ENCODE results near the gene ATP2A1. TPM values are rescaled to one million over a fixed set of nuclear protein-coding genes. Genes with fewer than 3 reads are reported as not detected.

The ATP2A1 gene
- total and polyA plus RNA-seq, 2 of the 13 experiments (the other 11 are each of a cell fraction or from before 2014, with no cell fraction given) = 3.2 to 12.5 TPM

DNA sequence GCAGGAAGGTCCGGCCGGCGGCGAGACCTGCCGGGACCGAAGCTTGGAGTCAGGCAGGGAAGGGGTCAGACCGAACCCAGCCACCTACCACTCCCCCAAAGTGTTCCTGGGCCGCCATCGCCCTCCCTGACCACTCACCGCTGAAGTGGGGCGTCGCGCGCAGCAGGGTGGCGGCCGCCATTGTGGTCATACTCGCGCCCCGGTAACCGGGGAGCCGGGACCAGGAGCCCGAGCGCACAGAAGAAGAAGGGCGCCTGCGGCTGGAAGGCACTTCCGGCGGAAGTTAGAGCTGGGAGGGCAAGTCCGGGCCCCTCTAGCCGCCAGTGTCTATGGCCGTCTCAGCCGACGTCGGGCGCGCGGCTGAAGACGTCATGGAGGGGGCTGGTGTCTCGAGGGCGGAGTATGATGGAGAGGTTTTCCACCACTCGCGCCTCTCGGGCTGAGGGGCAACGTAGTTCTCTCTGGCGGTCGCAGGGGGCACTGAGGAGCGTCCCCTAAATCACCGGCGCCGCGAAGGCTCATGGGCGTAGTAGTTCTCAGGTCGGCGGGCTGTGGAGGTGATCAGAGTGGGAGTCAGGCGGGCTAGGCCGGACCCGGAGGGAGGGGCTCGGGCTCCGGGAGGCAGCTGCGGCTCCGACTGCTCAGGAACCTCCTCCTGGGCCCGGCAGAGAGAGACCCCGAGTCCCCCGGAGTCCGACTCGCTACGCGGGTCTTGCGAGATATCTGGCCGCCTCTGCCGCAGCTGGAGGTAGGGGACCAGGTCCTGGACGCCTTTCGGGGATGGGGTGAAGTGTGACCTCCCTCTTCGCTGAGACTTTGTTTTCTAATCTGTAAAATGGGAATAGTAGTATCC lies 32.0 kb upstream of the ATP2A1 start, which contains the start of gene TUFM (continued):
- TF ChIP-seq JUN (CRISPR knock-in tag; IDR thresholded peaks at IDR 0.05) (peak; percentile 51; the same call in 1 of the 2 replicates), THAP8 (CRISPR knock-in tag; IDR thresholded peaks at IDR 0.05; ENCODE audit: borderline replicate concordance) (peak; percentile 96), ZNF672 (CRISPR knock-in tag; IDR thresholded peaks at IDR 0.05) (no peak), MATR3 (CRISPR knock-in tag; IDR thresholded peaks at IDR 0.05) (no peak), NR0B2 (CRISPR knock-in tag; IDR thresholded peaks at IDR 0.05) (no peak), ZNF326 (CRISPR knock-in tag; IDR thresholded peaks at IDR 0.05; ENCODE audit: borderline replicate concordance) (no peak), ZFP36 (IDR thresholded peaks at IDR 0.05; ENCODE audit: borderline replicate concordance, low read depth, low read length, partially characterized antibody) (no peak), ZNF614 (CRISPR knock-in tag; IDR thresholded peaks at IDR 0.05; ENCODE audit: borderline replicate concordance) (peak; percentile 84; the same call in 1 of the 2 replicates), ZNF160 (CRISPR knock-in tag; IDR thresholded peaks at IDR 0.05) (0 out of 2 replicates have a peak, but pooled peaks have one; percentile 50), ETV5 (CRISPR knock-in tag; IDR thresholded peaks at IDR 0.05; ENCODE audit: borderline replicate concordance) (peak; percentile 88), ZNF569 (CRISPR knock-in tag; IDR thresholded peaks at IDR 0.05; ENCODE audit: borderline replicate concordance) (no peak; the same call in 1 of the 2 replicates), JUNB (CRISPR knock-in tag; IDR thresholded peaks at IDR 0.05; ENCODE audit: borderline replicate concordance) (no peak), HDAC1 (CRISPR knock-in tag; IDR thresholded peaks at IDR 0.05) (peak; percentile 98), NCOR1 (IDR thresholded peaks at IDR 0.05; ENCODE audit: borderline replicate concordance, low read length) (no peak; the same call in 1 of the 2 replicates), ZNF251 (CRISPR knock-in tag; IDR thresholded peaks at IDR 0.05) (no peak), HOXA3 (CRISPR knock-in tag; IDR thresholded peaks at IDR 0.05) (peak; percentile 99), IRF2 (CRISPR knock-in tag; IDR thresholded peaks at IDR 0.05) (peak; percentile 98), ZNF10 (CRISPR knock-in tag; IDR thresholded peaks at IDR 0.05; ENCODE audit: borderline replicate concordance, low read depth) (no peak), GABPB1 (CRISPR knock-in tag; IDR thresholded peaks at IDR 0.05) (peak; percentile 100), RARG (CRISPR knock-in tag; IDR thresholded peaks at IDR 0.05; ENCODE audit: low read depth) (no peak), TRIM24 (CRISPR knock-in tag; IDR thresholded peaks at IDR 0.05) (no peak)
- TF ChIP-seq, protein P1, sequence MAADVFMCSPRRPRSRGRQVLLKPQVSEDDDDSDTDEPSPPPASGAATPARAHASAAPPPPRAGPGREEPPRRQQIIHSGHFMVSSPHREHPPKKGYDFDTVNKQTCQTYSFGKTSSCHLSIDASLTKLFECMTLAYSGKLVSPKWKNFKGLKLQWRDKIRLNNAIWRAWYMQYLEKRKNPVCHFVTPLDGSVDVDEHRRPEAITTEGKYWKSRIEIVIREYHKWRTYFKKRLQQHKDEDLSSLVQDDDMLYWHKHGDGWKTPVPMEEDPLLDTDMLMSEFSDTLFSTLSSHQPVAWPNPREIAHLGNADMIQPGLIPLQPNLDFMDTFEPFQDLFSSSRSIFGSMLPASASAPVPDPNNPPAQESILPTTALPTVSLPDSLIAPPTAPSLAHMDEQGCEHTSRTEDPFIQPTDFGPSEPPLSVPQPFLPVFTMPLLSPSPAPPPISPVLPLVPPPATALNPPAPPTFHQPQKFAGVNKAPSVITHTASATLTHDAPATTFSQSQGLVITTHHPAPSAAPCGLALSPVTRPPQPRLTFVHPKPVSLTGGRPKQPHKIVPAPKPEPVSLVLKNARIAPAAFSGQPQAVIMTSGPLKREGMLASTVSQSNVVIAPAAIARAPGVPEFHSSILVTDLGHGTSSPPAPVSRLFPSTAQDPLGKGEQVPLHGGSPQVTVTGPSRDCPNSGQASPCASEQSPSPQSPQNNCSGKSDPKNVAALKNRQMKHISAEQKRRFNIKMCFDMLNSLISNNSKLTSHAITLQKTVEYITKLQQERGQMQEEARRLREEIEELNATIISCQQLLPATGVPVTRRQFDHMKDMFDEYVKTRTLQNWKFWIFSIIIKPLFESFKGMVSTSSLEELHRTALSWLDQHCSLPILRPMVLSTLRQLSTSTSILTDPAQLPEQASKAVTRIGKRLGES (CRISPR knock-in tag; IDR thresholded peaks at IDR 0.05; ENCODE audit: borderline replicate concordance) = peak; percentile 63; the same call in 1 of the 2 replicates
- TF ChIP-seq, protein P2, sequence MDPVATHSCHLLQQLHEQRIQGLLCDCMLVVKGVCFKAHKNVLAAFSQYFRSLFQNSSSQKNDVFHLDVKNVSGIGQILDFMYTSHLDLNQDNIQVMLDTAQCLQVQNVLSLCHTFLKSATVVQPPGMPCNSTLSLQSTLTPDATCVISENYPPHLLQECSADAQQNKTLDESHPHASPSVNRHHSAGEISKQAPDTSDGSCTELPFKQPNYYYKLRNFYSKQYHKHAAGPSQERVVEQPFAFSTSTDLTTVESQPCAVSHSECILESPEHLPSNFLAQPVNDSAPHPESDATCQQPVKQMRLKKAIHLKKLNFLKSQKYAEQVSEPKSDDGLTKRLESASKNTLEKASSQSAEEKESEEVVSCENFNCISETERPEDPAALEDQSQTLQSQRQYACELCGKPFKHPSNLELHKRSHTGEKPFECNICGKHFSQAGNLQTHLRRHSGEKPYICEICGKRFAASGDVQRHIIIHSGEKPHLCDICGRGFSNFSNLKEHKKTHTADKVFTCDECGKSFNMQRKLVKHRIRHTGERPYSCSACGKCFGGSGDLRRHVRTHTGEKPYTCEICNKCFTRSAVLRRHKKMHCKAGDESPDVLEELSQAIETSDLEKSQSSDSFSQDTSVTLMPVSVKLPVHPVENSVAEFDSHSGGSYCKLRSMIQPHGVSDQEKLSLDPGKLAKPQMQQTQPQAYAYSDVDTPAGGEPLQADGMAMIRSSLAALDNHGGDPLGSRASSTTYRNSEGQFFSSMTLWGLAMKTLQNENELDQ (CRISPR knock-in tag; IDR thresholded peaks at IDR 0.05; ENCODE audit: borderline replicate concordance) = no peak

Measured in HepG2 (cell line).